Measurements from ENCODE around the gene ABR.

GRCh38 chr17:1126250-1126797, 53.5 kb downstream of the ABR start:
- TF ChIP-seq CTCF (IDR thresholded peaks at IDR 0.05) (no peak), POLR2A (IDR thresholded peaks at IDR 0.05) (no peak)

All from adrenal gland (tissue), 5 donors.